Endothelial cell of umbilical vein (primary cell): ENCODE measurements around the gene RGP1. TPM values are rescaled to one million over a fixed set of nuclear protein-coding genes. Genes with fewer than 3 reads are reported as not detected.

Experiments
- BruUV-seq: library from RNA; stranded (reverse); fragments of 400-500 nt; replicated peaks from 2 replicates; lab custom pipeline; 2021; lab: Mats Ljungman, UMichigan
- CTCF ChIA-PET: fragments of 300-600, 350-600 bp; sonication (Branson Sonifier 250); formaldehyde crosslinking; loops from one replicate; lab custom pipeline; 2021; ENCODE audit warnings: antibody characterized with exemption, inconsistent platforms; lab: Charles Lee
- POLR2A ChIA-PET: fragments of 300-600, 350-600 bp; sonication (Branson Sonifier 250); formaldehyde crosslinking; loops from one replicate; lab custom pipeline; 2021; ENCODE audit warnings: antibody characterized with exemption, inconsistent platforms; lab: Charles Lee
- DNase-seq: peaks from one replicate; pipeline ENCODE4 v3.0.0-alpha.2; 2011; ENCODE audit warnings: low read depth, low spot score
- FAIRE-seq: peaks from 2 replicates; lab custom pipeline; 2011; peaks lifted over from hg19 to GRCh38; lab: Jason Lieb, UNC
- H2AFZ ChIP-seq: 2 replicates; pipeline ENCODE4 v1.6.0; 2012; ENCODE audit warnings: low read depth, low read length, control low read depth, inconsistent platforms
- H3K27ac ChIP-seq: 2 replicates; pipeline ENCODE4 v1.5.1; 2011; ENCODE audit warnings: low read depth, mild to moderate bottlenecking, control low read depth, low read length, moderate library complexity; ENCODE audit not compliant: insufficient read depth
- H3K27me3 ChIP-seq, 2 experiments: 2 replicates each; pipeline versions ENCODE4 v1.6.0 to v1.6.1; 2011; ENCODE audit warnings: low read length in 2 of 2, mixed read lengths in 1 of 2; ENCODE audit not compliant: control insufficient read depth in 2 of 2, insufficient read depth in 2 of 2
- H3K36me3 ChIP-seq, 2 experiments: 2 replicates in 1 of 2; 3 replicates in 1 of 2; pipeline ENCODE4 v1.5.1; 2011; ENCODE audit warnings: low read length in 2 of 2, mild to moderate bottlenecking in 1 of 2, moderate library complexity in 1 of 2; ENCODE audit not compliant: control insufficient read depth in 2 of 2, insufficient read depth in 2 of 2; ENCODE audit errors: extremely low read depth in 1 of 2
- H3K4me1 ChIP-seq: 3 replicates; pipeline ENCODE4 v1.5.1; 2011; ENCODE audit warnings: mild to moderate bottlenecking, low read length; ENCODE audit not compliant: control insufficient read depth, insufficient read depth; ENCODE audit errors: extremely low read depth
- H3K4me2 ChIP-seq: 2 replicates; pipeline ENCODE4 v1.6.1; 2011; ENCODE audit warnings: low read length, control low read depth, mixed read lengths; ENCODE audit not compliant: insufficient read depth
- H3K4me3 ChIP-seq, 3 experiments: fragments of 200-600 bp in 1 of 3; sonication (generic), shearing (Covaris generic) in 1 of 3; replicated peaks in 1 of 3; 2 replicates each; pipeline ENCODE4 v1.5.1; 2011 to 2016; ENCODE audit warnings: control low read depth in 3 of 3, low read length in 3 of 3, mild to moderate bottlenecking in 2 of 3, inconsistent platforms in 1 of 3, low read depth in 1 of 3, moderate library complexity in 1 of 3; ENCODE audit not compliant: insufficient read depth in 1 of 3
- H3K79me2 ChIP-seq: 2 replicates; pipeline ENCODE4 v1.6.0; 2012; ENCODE audit warnings: low read length, inconsistent platforms; ENCODE audit not compliant: control insufficient read depth, insufficient read depth
- H3K9ac ChIP-seq: replicated peaks from 2 replicates; pipeline ENCODE3; 2011; ENCODE audit warnings: low read length, control low read depth; ENCODE audit not compliant: insufficient read depth; ENCODE audit errors: extremely low read depth
- H3K9me1 ChIP-seq: replicated peaks from 3 replicates; pipeline ENCODE4 v1.6.0; 2011; ENCODE audit warnings: mild to moderate bottlenecking, low read length; ENCODE audit not compliant: control insufficient read depth, insufficient read depth; ENCODE audit errors: extremely low read depth
- H3K9me3 ChIP-seq: replicated peaks from 2 replicates; pipeline ENCODE4 v1.5.1; 2012; ENCODE audit warnings: low read length, inconsistent platforms; ENCODE audit not compliant: control insufficient read depth, insufficient read depth
- H4K20me1 ChIP-seq: replicated peaks from 2 replicates; pipeline ENCODE3; 2011; ENCODE audit warnings: mild to moderate bottlenecking, low read length; ENCODE audit not compliant: control insufficient read depth, insufficient read depth; ENCODE audit errors: extremely low read depth
- CTCF ChIP-seq, 2 donors: IDR thresholded peaks; 1 replicate in 1 of 2; 2 replicates in 1 of 2; pipeline ENCODE4 v1.5.1; 2011; ENCODE audit warnings: low read length in 2 of 2, mild to moderate bottlenecking in 2 of 2, moderate library complexity in 2 of 2, control low read depth in 1 of 2, inconsistent platforms in 1 of 2, low read depth in 1 of 2; ENCODE audit not compliant: insufficient read depth in 1 of 2; ENCODE audit errors: extremely low read depth in 1 of 2
- EZH2 ChIP-seq: IDR thresholded peaks from 2 replicates; pipeline ENCODE4 v1.6.1; 2012; ENCODE audit warnings: borderline replicate concordance, low read depth, mild to moderate bottlenecking, moderate library complexity, low read length, inconsistent platforms; ENCODE audit not compliant: severe bottlenecking
- FOS ChIP-seq: IDR thresholded peaks from 2 replicates; pipeline ENCODE4 v1.6.1; 2011; ENCODE audit warnings: mild to moderate bottlenecking, low read length, moderate library complexity, borderline replicate concordance; ENCODE audit not compliant: insufficient read depth
- GATA2 ChIP-seq: IDR thresholded peaks from 2 replicates; pipeline ENCODE4 v1.7.0; 2011; ENCODE audit warnings: low read depth, mild to moderate bottlenecking, moderate library complexity, mixed read lengths, low read length; ENCODE audit not compliant: insufficient read length, insufficient read depth
- JUN ChIP-seq: IDR thresholded peaks from 2 replicates; pipeline ENCODE4 v1.6.1; 2011; ENCODE audit warnings: borderline replicate concordance, low read depth; ENCODE audit not compliant: insufficient read length, insufficient read depth
- MYC ChIP-seq: IDR thresholded peaks from one replicate; pipeline ENCODE4 v1.6.1; 2011; ENCODE audit warnings: mild to moderate bottlenecking, low read depth, low read length
- POLR2AphosphoS5 ChIP-seq: IDR thresholded peaks from 2 replicates; pipeline ENCODE4 v1.6.1; 2012; ENCODE audit warnings: low read depth, mild to moderate bottlenecking, control low read depth, low read length, moderate library complexity; ENCODE audit not compliant: insufficient read depth
- dilution Hi-C: fragments of 300-500 bp; cut with MboI; formaldehyde crosslinking; loops from one replicate; pipeline ENCODE4 v1.15.0; 2019; ENCODE audit warnings: low sequenced_read_pairs; ENCODE audit not compliant: extremely low pct_ligation_motif_present
- intact Hi-C: fragments of 100-400 bp; cut with micrococcal nuclease; formaldehyde crosslinking; loops from one replicate; pipeline ENCODE4 v1.10.0; 2022
- polyA plus RNA-seq, 4 experiments: library from polyadenylated mRNA; depleted of rRNA in 3 of 4; stranded (reverse) in 3 of 4; unstranded in 1 of 4; fragments of >200 nt; gene quantifications; 2 replicates each; pipeline versions ENCODE4 v1.2.1 to v1.2.3, GENCODE V29; 2011 to 2012; ENCODE audit warnings: missing spikeins in 1 of 4
- total RNA-seq: library from RNA; stranded (reverse); gene quantifications from 2 replicates; pipeline ENCODE4 v1.2.3, GENCODE V29; 2021

The RGP1 gene
- total and polyA plus RNA-seq, 2 donors (not counting 3 experiments of a cell fraction or from before 2014, with no cell fraction given): 15.0 to 29.0 TPM

GRCh38 chr9:35791297-35791921 lies 42.3 kb downstream of the RGP1 start, which contains the start of gene NPR2:
Gene NPR2 (plus strand): TSS chr9:35791591. CDS start chr9:35792409, 818 bp downstream.
- peak within 1 kb of the TSS; percentile 40 for H3K27ac ChIP-seq
- H3K4me3 ChIP-seq: peak within 1 kb of the TSS in 2 of 3 experiments; percentile 36 to 42
- no peaks in the 10 kb centered on the region for H3K9me3 ChIP-seq
- DNase-seq: peak; percentile 15
- no peaks in the 10 kb centered on the region for H3K36me3 ChIP-seq
- dilution Hi-C loops (no loop called here), intact Hi-C loops (loop anchor here (2.0 kb wide), 1 partner anchor 153 kb away; no protein-coding TSS in a partner anchor)
- no TSS peak for BruUV-seq
- no peak for FAIRE-seq
- H3K9me1 ChIP-seq: no peaks in the 10 kb centered on the region
- no peaks in the 10 kb centered on the region for H4K20me1 ChIP-seq
- ChIA-PET CTCF (interaction anchor here (0.7 to 6.5 kb wide), 9 partner anchors 21 to 155 kb away, joined by 3 to 277 read pairs (median 5); partner anchors contain the start of genes FAM221B, GBA2, HINT2 and MSMP), POLR2A (no interaction called here)
- TF ChIP-seq JUN (no peak), POLR2AphosphoS5 (peak; percentile 24), FOS (no peak), CTCF (IDR thresholded peaks at IDR 0.05; ENCODE audit: extremely low read depth in 1 of 2, insufficient read depth in 1 of 2, low read depth in 1 of 2, low read length in 2 of 2) (no peak), EZH2 (no peak), MYC (no peak), GATA2 (no peak)
- H2AFZ ChIP-seq: peak within 1 kb of the TSS; percentile 85
- peak within 1 kb of the TSS; percentile 68 for H3K9ac ChIP-seq
- H3K27me3 ChIP-seq: no peaks in the 10 kb centered on the region
- peaks cover 7% of the 10 kb centered on the region for H3K79me2 ChIP-seq
- peaks cover 28% of the 10 kb centered on the region for H3K4me1 ChIP-seq
- peak within 1 kb of the TSS; percentile 52 for H3K4me2 ChIP-seq
